Choroid plexus epithelial cell (primary cell): ENCODE measurements around the gene CHRNA10.

Experiments
- DNase-seq: peaks from one replicate; pipeline ENCODE4 v3.0.0-alpha.2; 2010; ENCODE audit warnings: low read depth
- H3K4me3 ChIP-seq: 2 replicates; pipeline ENCODE4 v1.5.1; 2011; ENCODE audit warnings: low read depth, mild to moderate bottlenecking, control low read depth, low read length, moderate library complexity
- TF ChIP-seq, protein P1 (sequence below): conservative IDR thresholded peaks from 2 replicates; pipeline ENCODE4 v1.5.1; 2011; ENCODE audit warnings: low read depth, mild to moderate bottlenecking, control low read depth, inconsistent platforms, low read length, moderate library complexity

The CHRNA10 gene

DNA sequence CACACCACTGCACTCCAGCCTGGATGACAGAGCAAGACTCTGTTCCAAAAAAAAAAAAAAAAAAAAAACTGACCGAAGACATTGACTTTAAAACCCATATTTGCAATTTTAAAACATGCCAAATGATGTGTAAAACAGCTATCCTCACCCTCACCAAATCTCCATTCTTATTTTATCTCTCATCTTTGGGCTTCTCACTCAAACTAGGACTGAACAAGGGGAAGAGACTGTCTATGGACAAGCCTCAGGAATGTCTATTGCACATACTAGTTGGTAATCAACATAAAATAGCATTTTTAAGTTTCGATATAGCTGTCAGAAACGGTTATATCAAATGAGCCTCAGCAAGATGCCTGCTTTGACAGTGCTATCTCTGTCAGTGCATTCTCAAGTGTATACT is 7.9 kb upstream of the CHRNA10 start:
- DNase-seq: no peak

GRCh38 chr11:3675971-3676370 is 4.8 kb upstream of the CHRNA10 start:
- DNase-seq: no peak
- TF ChIP-seq, protein P1, sequence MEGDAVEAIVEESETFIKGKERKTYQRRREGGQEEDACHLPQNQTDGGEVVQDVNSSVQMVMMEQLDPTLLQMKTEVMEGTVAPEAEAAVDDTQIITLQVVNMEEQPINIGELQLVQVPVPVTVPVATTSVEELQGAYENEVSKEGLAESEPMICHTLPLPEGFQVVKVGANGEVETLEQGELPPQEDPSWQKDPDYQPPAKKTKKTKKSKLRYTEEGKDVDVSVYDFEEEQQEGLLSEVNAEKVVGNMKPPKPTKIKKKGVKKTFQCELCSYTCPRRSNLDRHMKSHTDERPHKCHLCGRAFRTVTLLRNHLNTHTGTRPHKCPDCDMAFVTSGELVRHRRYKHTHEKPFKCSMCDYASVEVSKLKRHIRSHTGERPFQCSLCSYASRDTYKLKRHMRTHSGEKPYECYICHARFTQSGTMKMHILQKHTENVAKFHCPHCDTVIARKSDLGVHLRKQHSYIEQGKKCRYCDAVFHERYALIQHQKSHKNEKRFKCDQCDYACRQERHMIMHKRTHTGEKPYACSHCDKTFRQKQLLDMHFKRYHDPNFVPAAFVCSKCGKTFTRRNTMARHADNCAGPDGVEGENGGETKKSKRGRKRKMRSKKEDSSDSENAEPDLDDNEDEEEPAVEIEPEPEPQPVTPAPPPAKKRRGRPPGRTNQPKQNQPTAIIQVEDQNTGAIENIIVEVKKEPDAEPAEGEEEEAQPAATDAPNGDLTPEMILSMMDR: no peak
- no peak overlapping the region for H3K4me3 ChIP-seq

More for the DNA sequence above, 7.9 kb upstream of the CHRNA10 start:
- H3K4me3 ChIP-seq: no peak overlapping the region
- TF ChIP-seq, protein P1: no peak

DNA sequence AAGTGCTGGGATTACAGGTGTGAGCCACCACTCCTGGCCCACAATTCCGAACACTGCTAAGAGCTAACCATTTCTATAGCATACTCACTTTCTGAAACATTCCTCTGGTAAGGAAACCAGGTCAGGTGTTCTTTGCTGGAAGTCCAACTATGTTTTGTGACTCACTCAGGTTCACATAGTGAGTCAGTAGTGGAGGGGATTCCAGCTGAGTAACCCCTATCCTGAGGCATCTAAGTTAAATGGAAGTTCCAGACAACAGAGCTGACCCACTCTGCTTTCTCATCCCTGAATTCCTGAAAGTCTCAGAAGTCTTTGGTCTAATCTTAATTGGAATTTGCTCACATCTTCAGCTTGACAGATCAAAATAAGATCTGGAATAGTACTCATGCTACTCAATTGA is 3.0 kb upstream of the CHRNA10 start:
- TF ChIP-seq, protein P1: no peak
- H3K4me3 ChIP-seq: no peak overlapping the region
- peak; percentile 79 for DNase-seq

- no peak overlapping the region for H3K4me3 ChIP-seq
- TF ChIP-seq, protein P1: no peak
- no peak for DNase-seq
Observed at GRCh38 chr11:3669742-3670183, 1.4 kb downstream of the CHRNA10 start.

DNA sequence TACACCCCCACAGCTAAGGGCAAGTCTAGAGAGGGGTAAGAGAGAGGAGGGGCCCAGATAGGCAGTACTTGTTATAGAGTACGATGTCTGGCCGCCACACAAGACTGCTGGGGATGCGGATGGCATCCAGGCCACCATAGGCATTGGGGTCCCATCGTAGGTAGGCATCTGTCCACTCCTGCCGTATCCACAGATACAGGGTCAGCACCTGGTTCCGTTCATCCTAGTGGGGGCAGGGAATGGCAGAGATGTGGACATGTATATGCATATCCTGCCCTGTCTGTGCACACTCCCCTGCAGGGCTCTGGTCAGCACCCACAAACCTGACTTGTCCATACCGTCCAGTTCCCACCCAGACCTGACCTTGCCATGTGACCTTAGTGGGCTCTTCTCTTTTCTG is 2.1 kb downstream of the CHRNA10 start:
- no peak for DNase-seq
- H3K4me3 ChIP-seq: no peak overlapping the region
- TF ChIP-seq, protein P1: no peak

DNA sequence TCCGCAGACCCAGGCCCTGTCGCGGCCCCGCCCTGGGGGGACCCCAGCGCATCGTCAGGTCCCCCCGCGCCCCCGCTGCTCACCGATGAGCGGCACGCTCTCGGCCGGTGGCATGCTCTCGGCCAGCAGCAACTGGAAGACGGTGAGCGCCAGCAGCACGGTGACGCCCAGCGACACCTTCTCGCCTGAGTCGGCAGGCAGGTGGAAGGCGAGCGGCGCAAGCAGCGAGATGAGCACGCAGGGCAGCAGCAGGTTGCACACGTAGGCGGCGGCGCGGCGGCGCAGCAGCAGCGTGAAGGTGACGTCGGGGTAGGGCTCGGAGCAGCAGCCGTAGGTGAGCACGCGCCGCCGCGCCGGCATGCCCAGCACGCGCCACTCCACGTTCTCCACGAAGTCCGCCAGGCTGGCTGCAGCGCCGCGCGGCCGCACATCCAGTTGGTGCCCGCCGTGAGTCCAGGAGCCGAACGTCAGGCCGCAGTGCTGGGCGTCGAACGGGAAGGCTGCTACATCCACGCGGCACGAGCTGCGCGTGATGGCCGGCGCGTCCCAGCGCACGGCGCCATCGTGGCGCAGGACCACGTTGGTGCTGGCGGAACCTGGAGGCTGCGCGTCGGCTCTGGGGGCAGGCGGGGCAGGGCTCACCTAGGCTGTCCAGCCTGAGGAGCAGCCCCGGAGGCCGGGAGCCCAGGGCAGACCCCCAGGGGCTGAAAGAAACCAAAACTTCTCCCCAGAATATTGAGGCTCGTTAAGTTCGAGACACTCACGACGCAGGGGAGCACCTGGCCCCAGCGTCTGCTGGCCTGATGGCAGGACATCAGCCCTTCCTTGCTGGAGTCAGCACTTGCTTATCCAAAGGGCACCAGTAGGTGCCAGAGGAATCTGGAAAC is 3.8 kb downstream of the CHRNA10 start:
- no peak overlapping the region for H3K4me3 ChIP-seq
- TF ChIP-seq, protein P1: no peak
- no peak for DNase-seq
